IPS-15b (cell line): ENCODE data around the gene MDM2.

Source experiments
- H3K27me3 ChIP-seq: one replicate; pipeline ENCODE4 v1.6.1; 2013; ENCODE audit warnings: low read length; ENCODE audit not compliant: control insufficient read depth, insufficient read depth
- H3K36me3 ChIP-seq: one replicate; pipeline ENCODE4 v1.6.1; 2013; ENCODE audit warnings: low read length; ENCODE audit not compliant: control insufficient read depth, insufficient read depth
- H3K4me1 ChIP-seq: one replicate; pipeline ENCODE4 v1.6.1; 2013; ENCODE audit warnings: mild to moderate bottlenecking, low read length; ENCODE audit not compliant: control insufficient read depth, insufficient read depth
- H3K4me3 ChIP-seq: one replicate; pipeline ENCODE4 v1.5.1; 2013; ENCODE audit warnings: low read depth, low read length
- H3K9ac ChIP-seq: one replicate; pipeline ENCODE4 v1.6.1; 2013; ENCODE audit warnings: low read depth, mild to moderate bottlenecking, low read length
- H3K9me3 ChIP-seq: one replicate; pipeline ENCODE4 v1.6.1; 2013; ENCODE audit warnings: mild to moderate bottlenecking, low read length; ENCODE audit not compliant: control insufficient read depth, insufficient read depth

Gene MDM2

GRCh38 chr12:68893201-68893600 is 85.2 kb downstream of the MDM2 start:
- H3K9me3 ChIP-seq = no peaks in the 10 kb centered on the region
- no peak overlapping the region for H3K9ac ChIP-seq
- H3K4me1 ChIP-seq = no peaks in the 10 kb centered on the region
- H3K4me3 ChIP-seq = no peak overlapping the region
- no peaks in the 10 kb centered on the region for H3K36me3 ChIP-seq
- no peaks in the 10 kb centered on the region for H3K27me3 ChIP-seq

GRCh38 chr12:68893741-68894140 is 85.8 kb downstream of the MDM2 start:
- H3K4me1 ChIP-seq = no peaks in the 10 kb centered on the region
- no peak overlapping the region for H3K9ac ChIP-seq
- no peaks in the 10 kb centered on the region for H3K9me3 ChIP-seq
- no peak overlapping the region for H3K4me3 ChIP-seq
- no peaks in the 10 kb centered on the region for H3K36me3 ChIP-seq
- no peaks in the 10 kb centered on the region for H3K27me3 ChIP-seq

GRCh38 chr12:68894276-68894855 is 86.4 kb downstream of the MDM2 start:
- Histone ChIP-seq H3K27me3 (no peaks in the 10 kb centered on the region), H3K9me3 (no peaks in the 10 kb centered on the region), H3K9ac (no peak overlapping the region), H3K4me3 (no peak overlapping the region), H3K4me1 (no peaks in the 10 kb centered on the region), H3K36me3 (no peaks in the 10 kb centered on the region)

- Histone ChIP-seq H3K27me3 (no peaks in the 10 kb centered on the region), H3K4me1 (no peaks in the 10 kb centered on the region), H3K36me3 (no peaks in the 10 kb centered on the region), H3K4me3 (no peak overlapping the region), H3K9me3 (no peaks in the 10 kb centered on the region), H3K9ac (no peak overlapping the region)
Observed at GRCh38 chr12:68896881-68897540, 89.0 kb downstream of the MDM2 start.

GRCh38 chr12:68899251-68899771 is 91.3 kb downstream of the MDM2 start:
- no peak overlapping the region for H3K4me3 ChIP-seq
- no peaks in the 10 kb centered on the region for H3K27me3 ChIP-seq
- no peak overlapping the region for H3K9ac ChIP-seq
- no peaks in the 10 kb centered on the region for H3K9me3 ChIP-seq
- H3K4me1 ChIP-seq = no peaks in the 10 kb centered on the region
- H3K36me3 ChIP-seq = no peaks in the 10 kb centered on the region

- H3K36me3 ChIP-seq = no peaks in the 10 kb centered on the region
- H3K4me3 ChIP-seq = no peak overlapping the region
- H3K9ac ChIP-seq = no peak overlapping the region
- no peaks in the 10 kb centered on the region for H3K9me3 ChIP-seq
- H3K27me3 ChIP-seq = no peaks in the 10 kb centered on the region
- H3K4me1 ChIP-seq = no peaks in the 10 kb centered on the region
Observed at GRCh38 chr12:68900241-68900640, 92.3 kb downstream of the MDM2 start.
